WTC11 (cell line): ENCODE measurements around the gene UHRF1.

ENCODE experiments used
- CTCF ChIP-seq: fragments of 200-600 bp; IDR thresholded peaks from 2 replicates; pipeline ENCODE4 v1.8.0; 2022; ENCODE audit warnings: antibody characterized with exemption
- SP1 ChIP-seq: sonication (generic); formaldehyde crosslinking; conservative IDR thresholded peaks from 2 replicates; pipeline ENCODE4 v1.8.1; 2022; ENCODE audit warnings: missing genetic modification reagents

DNA sequence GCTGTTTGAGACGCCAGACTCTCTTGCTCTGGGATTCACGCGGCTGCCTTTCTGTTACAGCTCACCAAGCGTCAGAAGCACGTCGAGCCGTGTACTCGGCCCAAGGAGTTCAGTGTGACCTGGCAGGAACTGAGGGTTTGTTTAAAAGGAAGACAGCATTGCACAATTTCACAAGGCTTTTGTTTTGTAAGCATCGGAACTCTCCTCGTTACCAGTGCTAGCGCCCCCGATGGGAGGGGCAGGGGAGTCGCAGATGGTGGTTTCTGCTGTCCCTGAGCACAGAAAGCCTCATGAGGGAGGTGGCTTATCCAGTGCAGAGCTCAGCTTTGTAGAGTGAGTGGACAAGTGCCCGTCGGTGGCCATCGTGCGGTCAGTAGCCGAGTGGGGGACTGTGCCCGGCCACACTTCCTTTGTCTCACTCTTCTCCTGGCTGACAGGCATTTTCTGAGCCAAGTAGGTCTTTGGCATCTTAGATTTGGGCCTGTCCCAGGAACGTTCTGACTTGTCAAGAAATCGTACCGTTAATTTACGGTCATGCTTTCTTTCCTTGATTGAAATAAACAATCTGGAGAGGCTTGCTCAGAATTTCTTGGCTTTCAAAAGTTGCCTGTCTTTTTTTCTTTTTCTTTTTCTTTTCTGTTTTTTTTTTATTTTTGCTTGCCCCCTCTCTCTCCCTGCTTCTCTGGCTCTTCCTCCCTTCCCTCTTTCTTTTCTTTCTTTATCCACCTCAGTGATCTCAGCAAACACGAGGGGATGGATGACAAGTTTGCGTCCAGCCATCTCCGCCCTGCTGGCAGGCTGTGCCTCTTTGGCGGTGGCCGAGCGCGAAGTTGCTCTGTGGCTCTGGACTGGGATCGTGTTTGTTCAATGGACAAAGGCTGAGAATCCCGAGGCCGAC lies 67.3 kb downstream of the UHRF1 start:
- TF ChIP-seq SP1 (CRISPR knock-in tag) (no peak), CTCF (0 out of 2 replicates have a peak, but pooled peaks have one; percentile 33)
